ENCODE results near the gene OR1F1.

- TF ChIP-seq, protein P1, sequence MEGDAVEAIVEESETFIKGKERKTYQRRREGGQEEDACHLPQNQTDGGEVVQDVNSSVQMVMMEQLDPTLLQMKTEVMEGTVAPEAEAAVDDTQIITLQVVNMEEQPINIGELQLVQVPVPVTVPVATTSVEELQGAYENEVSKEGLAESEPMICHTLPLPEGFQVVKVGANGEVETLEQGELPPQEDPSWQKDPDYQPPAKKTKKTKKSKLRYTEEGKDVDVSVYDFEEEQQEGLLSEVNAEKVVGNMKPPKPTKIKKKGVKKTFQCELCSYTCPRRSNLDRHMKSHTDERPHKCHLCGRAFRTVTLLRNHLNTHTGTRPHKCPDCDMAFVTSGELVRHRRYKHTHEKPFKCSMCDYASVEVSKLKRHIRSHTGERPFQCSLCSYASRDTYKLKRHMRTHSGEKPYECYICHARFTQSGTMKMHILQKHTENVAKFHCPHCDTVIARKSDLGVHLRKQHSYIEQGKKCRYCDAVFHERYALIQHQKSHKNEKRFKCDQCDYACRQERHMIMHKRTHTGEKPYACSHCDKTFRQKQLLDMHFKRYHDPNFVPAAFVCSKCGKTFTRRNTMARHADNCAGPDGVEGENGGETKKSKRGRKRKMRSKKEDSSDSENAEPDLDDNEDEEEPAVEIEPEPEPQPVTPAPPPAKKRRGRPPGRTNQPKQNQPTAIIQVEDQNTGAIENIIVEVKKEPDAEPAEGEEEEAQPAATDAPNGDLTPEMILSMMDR (IDR thresholded peaks at IDR 0.05) = no peak
- no peak for TF ChIP-seq POLR2A (IDR thresholded peaks at IDR 0.05)
- TF ChIP-seq POLR2AphosphoS5 (IDR thresholded peaks at IDR 0.05) = no peak
Observed at GRCh38 chr16:3188925-3189825, 1.2 kb downstream of the OR1F1 start.

Data from stomach (tissue), 4 donors.